NCI-H2081 (cell line): Measurements from ENCODE around the gene FOXC2.

ENCODE experiments used
- DNase-seq, 2 experiments: peaks; one replicate each; lab custom pipeline; 2025; lab: John Stamatoyannopoulos, UW

FOXC2 gene

DNA sequence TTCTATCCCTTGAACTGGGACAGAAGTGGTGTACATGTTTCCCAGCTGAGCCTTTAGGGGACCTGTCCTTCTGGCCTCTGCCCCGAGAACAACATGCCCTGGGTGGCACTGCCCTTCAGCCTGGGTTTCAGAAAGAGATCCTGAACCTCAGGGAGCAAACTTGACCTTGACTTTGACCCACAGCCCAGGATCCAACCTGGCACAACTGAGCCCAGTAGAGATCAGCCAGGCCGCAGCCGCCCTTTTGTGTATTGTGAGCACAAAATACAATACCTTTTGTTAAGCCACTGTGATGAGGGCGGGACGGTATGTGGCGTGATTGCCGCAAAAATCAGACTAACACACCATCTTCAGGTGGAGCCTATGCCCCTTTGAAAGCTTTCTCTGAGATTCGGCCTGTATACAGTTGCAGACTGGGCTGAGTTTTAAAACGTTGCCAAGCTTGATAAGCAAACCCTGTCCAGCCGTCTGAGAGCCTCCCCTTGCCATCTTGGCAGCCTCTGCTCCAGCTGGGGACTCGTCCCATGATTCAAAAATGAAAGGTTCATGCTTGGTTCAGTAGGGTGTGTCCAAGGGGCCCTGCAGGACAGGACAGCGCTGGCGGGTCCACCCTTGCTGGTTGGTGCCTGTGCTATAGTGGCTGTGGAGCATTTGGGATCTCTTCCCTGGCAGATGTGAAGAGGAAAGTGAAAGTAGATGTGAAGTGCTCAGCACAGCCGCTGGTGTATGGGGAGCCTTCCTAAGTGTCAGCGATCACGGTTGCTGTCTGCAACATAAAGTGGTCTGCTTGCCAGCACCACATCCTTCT lies 52.0 kb downstream of the FOXC2 start:
- DNase-seq, result no peak
